OCI-LY7 (cell line): ENCODE results near the gene KIRREL3. TPM values are rescaled to one million over a fixed set of nuclear protein-coding genes. Genes with fewer than 3 reads are reported as not detected.

Source experiments
- BruUV-seq: library from RNA; stranded (reverse); fragments of 400-500 nt; replicated peaks from 2 replicates; lab custom pipeline; 2021; lab: Mats Ljungman, UMichigan
- CTCF ChIA-PET: fragments of 300-600 bp; sonication (Branson Sonifier 250); formaldehyde crosslinking; loops from one replicate; lab custom pipeline; 2022; ENCODE audit warnings: antibody characterized with exemption; ENCODE audit not compliant: unreplicated experiment; lab: Charles Lee
- POLR2A ChIA-PET: fragments of 300-600 bp; sonication (Branson Sonifier 250); formaldehyde crosslinking; loops from one replicate; lab custom pipeline; 2022; ENCODE audit warnings: antibody characterized with exemption; lab: Charles Lee
- DNase-seq: peaks from one replicate; pipeline ENCODE4 v3.0.0-alpha.2; 2015; ENCODE audit warnings: low spot score
- H2AFZ ChIP-seq: fragments of 200-600 bp; sonication (generic), shearing (Covaris generic); 2 replicates; pipeline ENCODE4 v1.6.1; 2014; ENCODE audit warnings: mild to moderate bottlenecking, antibody characterized with exemption, low read length, moderate library complexity
- H3K27ac ChIP-seq: fragments of 200-600 bp; sonication (generic); 2 replicates; pipeline ENCODE4 v1.5.1; 2014; ENCODE audit warnings: mixed run types, low read depth, mild to moderate bottlenecking, moderate library complexity, low read length, inconsistent platforms; ENCODE audit not compliant: poor library complexity, severe bottlenecking
- H3K36me3 ChIP-seq: fragments of 200-600 bp; sonication (generic); 2 replicates; pipeline ENCODE4 v1.6.1; 2014; ENCODE audit warnings: mild to moderate bottlenecking, antibody characterized with exemption, low read length, moderate library complexity, mixed read lengths; ENCODE audit not compliant: insufficient read depth
- H3K4me1 ChIP-seq: fragments of 200-600 bp; sonication (generic); 2 replicates; pipeline ENCODE4 v1.5.1; 2014; ENCODE audit warnings: mild to moderate bottlenecking, low read length; ENCODE audit not compliant: insufficient read depth, poor library complexity, severe bottlenecking
- H3K4me2 ChIP-seq: fragments of 200-600 bp; sonication (generic); 2 replicates; pipeline ENCODE4 v1.6.1; 2014; ENCODE audit warnings: mild to moderate bottlenecking, low read length
- H3K4me3 ChIP-seq: fragments of 200-600 bp; sonication (generic); 2 replicates; pipeline ENCODE4 v1.5.1; 2014; ENCODE audit warnings: mild to moderate bottlenecking, low read depth, low read length; ENCODE audit not compliant: poor library complexity, severe bottlenecking
- H3K79me2 ChIP-seq: fragments of 200-600 bp; sonication (generic); 2 replicates; pipeline ENCODE4 v1.6.1; 2016; ENCODE audit warnings: low read depth, mild to moderate bottlenecking, low read length, moderate library complexity, mixed read lengths; ENCODE audit not compliant: insufficient read depth
- H3K9me2 ChIP-seq: fragments of 200-600 bp; sonication (generic); 2 replicates; pipeline ENCODE4 v1.6.1; 2016; ENCODE audit warnings: mild to moderate bottlenecking, low read length, mixed read lengths; ENCODE audit not compliant: insufficient read depth
- H3K9me3 ChIP-seq: fragments of 200-600 bp; sonication (generic); 2 replicates; pipeline ENCODE4 v1.6.1; 2014; ENCODE audit warnings: mild to moderate bottlenecking, mixed run types, low read length, mixed read lengths
- H4K20me1 ChIP-seq: fragments of 200-600 bp; sonication (generic); 2 replicates; pipeline ENCODE4 v1.6.1; 2014; ENCODE audit warnings: mild to moderate bottlenecking, antibody characterized with exemption, low read length, moderate library complexity, mixed read lengths; ENCODE audit not compliant: insufficient read depth
- EZH2phosphoT487 ChIP-seq: fragments of 200-600 bp; sonication (generic); IDR thresholded peaks from 2 replicates; pipeline ENCODE4 v1.6.1; 2018; ENCODE audit warnings: low read depth, borderline replicate concordance, mild to moderate bottlenecking, mixed run types, antibody characterized with exemption, low read length, moderate library complexity, mixed read lengths
- intact Hi-C: fragments of 100-400 bp; cut with micrococcal nuclease; formaldehyde crosslinking; loops from one replicate; pipeline ENCODE4 v1.10.0; 2022; ENCODE audit not compliant: unreplicated experiment
- total RNA-seq, 2 experiments: library from RNA; depleted of rRNA in 1 of 2; stranded (reverse); fragments of >200 nt in 1 of 2; shearing (Covaris generic) in 1 of 2; gene quantifications; 2 replicates each; pipeline ENCODE4 v1.2.3, GENCODE V29; 2014 to 2022
- TF ChIP-seq, protein P1 (sequence below): fragments of 200-600 bp; sonication (generic); conservative IDR thresholded peaks from 2 replicates; pipeline ENCODE4 v1.5.1; 2014; ENCODE audit warnings: mild to moderate bottlenecking, antibody characterized with exemption, low read length, moderate library complexity, mixed read lengths

Gene KIRREL3
- total RNA-seq, 2 experiments from 2014 or later = not detected

DNA sequence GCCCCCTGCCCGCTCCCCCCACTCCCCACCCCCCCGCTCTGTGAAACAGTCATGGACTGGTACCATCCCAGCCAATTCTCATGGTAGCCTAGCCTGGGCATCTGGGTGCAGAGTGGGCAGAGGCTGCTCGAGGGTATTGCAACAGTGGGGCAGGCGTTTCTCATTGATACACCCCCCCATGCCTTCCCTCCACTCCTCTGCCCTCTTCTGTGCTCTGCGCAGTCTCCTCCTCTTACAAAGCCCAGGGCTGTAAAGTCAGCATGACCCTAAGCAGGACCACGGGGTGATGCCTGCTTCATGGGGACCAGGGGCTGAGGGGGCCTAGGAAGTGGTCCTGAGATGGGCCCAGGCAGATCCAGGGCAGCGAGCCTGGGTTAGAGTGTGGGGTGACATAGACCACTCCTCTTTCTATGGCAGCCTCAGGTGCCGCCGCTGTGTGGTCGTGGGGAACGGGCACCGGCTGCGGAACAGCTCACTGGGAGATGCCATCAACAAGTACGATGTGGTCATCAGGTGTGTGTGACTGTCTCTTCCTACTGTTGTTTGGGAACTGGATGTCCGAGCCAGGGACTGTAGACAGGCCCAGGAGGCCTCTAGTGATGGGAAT lies 592.8 kb downstream of the KIRREL3 start:
- CTCF ChIA-PET = no interaction called here
- intact Hi-C loops = no loop called here
- no peaks in the 10 kb centered on the region; the same call in 1 of the 2 replicates for H4K20me1 ChIP-seq
- TF ChIP-seq, protein P1, sequence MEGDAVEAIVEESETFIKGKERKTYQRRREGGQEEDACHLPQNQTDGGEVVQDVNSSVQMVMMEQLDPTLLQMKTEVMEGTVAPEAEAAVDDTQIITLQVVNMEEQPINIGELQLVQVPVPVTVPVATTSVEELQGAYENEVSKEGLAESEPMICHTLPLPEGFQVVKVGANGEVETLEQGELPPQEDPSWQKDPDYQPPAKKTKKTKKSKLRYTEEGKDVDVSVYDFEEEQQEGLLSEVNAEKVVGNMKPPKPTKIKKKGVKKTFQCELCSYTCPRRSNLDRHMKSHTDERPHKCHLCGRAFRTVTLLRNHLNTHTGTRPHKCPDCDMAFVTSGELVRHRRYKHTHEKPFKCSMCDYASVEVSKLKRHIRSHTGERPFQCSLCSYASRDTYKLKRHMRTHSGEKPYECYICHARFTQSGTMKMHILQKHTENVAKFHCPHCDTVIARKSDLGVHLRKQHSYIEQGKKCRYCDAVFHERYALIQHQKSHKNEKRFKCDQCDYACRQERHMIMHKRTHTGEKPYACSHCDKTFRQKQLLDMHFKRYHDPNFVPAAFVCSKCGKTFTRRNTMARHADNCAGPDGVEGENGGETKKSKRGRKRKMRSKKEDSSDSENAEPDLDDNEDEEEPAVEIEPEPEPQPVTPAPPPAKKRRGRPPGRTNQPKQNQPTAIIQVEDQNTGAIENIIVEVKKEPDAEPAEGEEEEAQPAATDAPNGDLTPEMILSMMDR = no peak
- no peak for TF ChIP-seq EZH2phosphoT487
- POLR2A ChIA-PET = no interaction called here
- H3K79me2 ChIP-seq = no peaks in the 10 kb centered on the region
- no peaks in the 10 kb centered on the region for H3K9me3 ChIP-seq
- H3K36me3 ChIP-seq = 0 out of 2 replicates have a peak, but pooled peaks cover 8% of the 10 kb centered on the region
- H3K4me1 ChIP-seq = no peaks in the 10 kb centered on the region
- no peaks in the 10 kb centered on the region for H3K9me2 ChIP-seq
- no TSS peak for BruUV-seq
- no peak overlapping the region for H3K4me3 ChIP-seq
- H3K4me2 ChIP-seq = no peak overlapping the region
- no peak overlapping the region for H3K27ac ChIP-seq
- H2AFZ ChIP-seq = no peak overlapping the region
- no peak for DNase-seq

DNA sequence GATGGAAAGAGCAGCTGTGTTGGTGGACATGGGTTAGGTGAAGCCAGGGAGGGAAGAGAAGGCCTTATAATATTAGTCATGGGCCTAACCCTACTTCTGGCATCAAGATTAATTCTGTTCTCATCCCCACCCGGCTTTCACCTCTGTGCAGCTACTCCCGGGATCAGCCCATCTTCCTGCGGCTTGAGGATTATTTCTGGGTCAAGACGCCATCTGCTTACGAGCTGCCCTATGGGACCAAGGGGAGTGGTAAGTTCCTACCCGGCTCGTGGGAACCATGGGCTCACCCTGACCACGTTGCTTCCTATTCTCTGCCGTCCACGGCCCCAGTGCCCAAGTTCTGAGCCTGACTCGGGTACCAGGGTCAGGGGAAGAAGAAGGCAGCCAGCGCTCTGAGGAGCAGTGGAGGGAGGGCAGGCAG lies 593.5 kb downstream of the KIRREL3 start:
- no peak overlapping the region for H3K27ac ChIP-seq
- H4K20me1 ChIP-seq = no peaks in the 10 kb centered on the region; the same call in 1 of the 2 replicates
- no peaks in the 10 kb centered on the region for H3K9me3 ChIP-seq
- H3K4me1 ChIP-seq = no peaks in the 10 kb centered on the region
- no peak overlapping the region for H2AFZ ChIP-seq
- DNase-seq = no peak
- no peak overlapping the region for H3K4me2 ChIP-seq
- POLR2A ChIA-PET = interaction anchor here (0.9 kb wide), 1 partner anchor 11 kb away, joined by 3 read pairs; no protein-coding TSS in a partner anchor
- CTCF ChIA-PET = no interaction called here
- no peaks in the 10 kb centered on the region for H3K9me2 ChIP-seq
- TF ChIP-seq, protein P1 = no peak
- no peak for TF ChIP-seq EZH2phosphoT487
- no TSS peak for BruUV-seq
- intact Hi-C loops = no loop called here
- H3K4me3 ChIP-seq = no peak overlapping the region
- H3K79me2 ChIP-seq = no peaks in the 10 kb centered on the region
- 0 out of 2 replicates have a peak, but pooled peaks cover 8% of the 10 kb centered on the region for H3K36me3 ChIP-seq

DNA sequence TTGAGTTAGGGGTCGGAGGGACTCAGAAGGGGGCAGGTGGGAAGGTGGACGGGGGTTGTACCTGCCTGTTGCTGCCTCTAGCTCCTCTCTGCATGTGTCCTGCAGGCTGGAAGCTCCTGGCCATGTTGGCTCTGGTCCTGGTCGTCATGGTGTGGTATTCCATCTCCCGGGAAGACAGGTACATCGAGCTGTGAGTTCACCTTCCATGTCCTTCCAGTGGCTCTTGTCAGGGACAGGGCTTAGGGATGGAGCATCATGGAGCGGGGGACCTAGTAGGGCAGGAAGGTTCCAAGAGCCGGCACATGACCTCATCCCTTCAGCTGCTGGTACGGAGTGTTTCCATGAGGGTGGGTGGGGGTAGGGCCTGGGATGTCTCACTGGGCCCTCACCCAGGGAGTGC lies 594.2 kb downstream of the KIRREL3 start:
- no peak for DNase-seq
- Histone ChIP-seq H3K4me2 (no peak overlapping the region), H3K4me1 (no peaks in the 10 kb centered on the region), H3K9me3 (no peaks in the 10 kb centered on the region), H3K4me3 (no peak overlapping the region), H3K9me2 (no peaks in the 10 kb centered on the region), H3K27ac (no peak overlapping the region), H4K20me1 (no peaks in the 10 kb centered on the region; the same call in 1 of the 2 replicates), H2AFZ (no peak overlapping the region), H3K79me2 (no peaks in the 10 kb centered on the region), H3K36me3 (0 out of 2 replicates have a peak, but pooled peaks cover 8% of the 10 kb centered on the region)
- BruUV-seq = no TSS peak
- intact Hi-C loops = no loop called here
- CTCF ChIA-PET = no interaction called here
- no peak for TF ChIP-seq EZH2phosphoT487
- TF ChIP-seq, protein P1 = no peak
- POLR2A ChIA-PET = interaction anchor here (0.6 to 1.4 kb wide), 3 partner anchors 12 to 90 kb away, joined by 3 to 4 read pairs (median 3); no protein-coding TSS in a partner anchor
